Parathyroid adenoma (tissue), 2 donors: ENCODE results near the gene PRKCQ.

Experiments
- H2AFZ ChIP-seq: fragments of 300-600 bp; sonication (generic); one replicate; pipeline ENCODE4 v1.7.0; 2017; ENCODE audit warnings: antibody characterized with exemption, mild to moderate bottlenecking
- H3K27ac ChIP-seq: fragments of 300-600 bp; sonication (generic); one replicate; pipeline ENCODE4 v1.7.0; 2017
- H3K27me3 ChIP-seq: fragments of 300-600 bp; sonication (generic); one replicate; pipeline ENCODE4 v1.7.0; 2017; ENCODE audit warnings: low read length; ENCODE audit not compliant: control insufficient read depth, insufficient read depth
- H3K36me3 ChIP-seq: fragments of 300-600 bp; sonication (generic); one replicate; pipeline ENCODE4 v1.7.0; 2017; ENCODE audit warnings: low read length; ENCODE audit not compliant: control insufficient read depth, insufficient read depth
- H3K4me1 ChIP-seq: fragments of 300-600 bp; sonication (generic); one replicate; pipeline ENCODE4 v1.7.0; 2017; ENCODE audit warnings: control low read depth
- H3K4me2 ChIP-seq: fragments of 300-600 bp; sonication (generic); one replicate; pipeline ENCODE4 v1.7.0; 2017; ENCODE audit warnings: low read length
- H3K4me3 ChIP-seq: fragments of 300-600 bp; sonication (generic); one replicate; pipeline ENCODE4 v1.7.0; 2017; ENCODE audit warnings: low read depth, low read length
- H3K79me2 ChIP-seq: fragments of 300-600 bp; sonication (generic); one replicate; pipeline ENCODE4 v1.7.0; 2017; ENCODE audit warnings: control low read depth
- H3K9ac ChIP-seq: fragments of 300-600 bp; sonication (generic); one replicate; pipeline ENCODE4 v1.7.0; 2017; ENCODE audit warnings: mild to moderate bottlenecking
- H3K9me3 ChIP-seq: fragments of 300-600 bp; sonication (generic); one replicate; pipeline ENCODE4 v1.7.0; 2017; ENCODE audit warnings: low read length; ENCODE audit not compliant: control insufficient read depth
- TF ChIP-seq, protein P1 (sequence below): fragments of 300-600 bp; sonication (generic); IDR thresholded peaks from one replicate; pipeline ENCODE4 v1.7.0; 2017; ENCODE audit warnings: antibody characterized with exemption, mild to moderate bottlenecking
- donor health status: primary hyperparathyroidism.

PRKCQ gene

DNA sequence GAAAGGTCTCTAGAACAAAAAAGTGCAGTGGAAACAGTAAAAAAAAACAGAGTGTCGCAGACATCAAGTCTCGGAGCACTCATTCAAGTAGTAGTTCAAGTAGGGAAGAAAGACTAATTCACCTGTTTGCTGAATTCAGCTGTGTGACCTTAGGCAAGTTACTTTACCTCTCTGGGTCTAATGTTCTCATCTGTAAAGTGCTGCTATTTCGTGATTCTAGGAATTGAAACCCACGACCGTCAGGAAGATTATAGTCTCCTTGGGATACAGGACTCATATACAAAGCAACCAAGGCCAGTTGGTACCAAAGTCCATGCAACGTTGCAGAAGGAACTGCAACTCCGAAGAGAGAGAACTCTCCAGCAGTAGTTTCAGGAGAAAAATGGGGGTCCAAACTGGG is 26.1 kb downstream of the PRKCQ start:
- no peaks in the 10 kb centered on the region for H3K36me3 ChIP-seq
- no peak overlapping the region for H3K4me3 ChIP-seq
- no peaks in the 10 kb centered on the region for H3K27me3 ChIP-seq
- no peak overlapping the region for H3K4me2 ChIP-seq
- H3K9me3 ChIP-seq: no peaks in the 10 kb centered on the region
- H3K27ac ChIP-seq: no peak overlapping the region
- TF ChIP-seq, protein P1, sequence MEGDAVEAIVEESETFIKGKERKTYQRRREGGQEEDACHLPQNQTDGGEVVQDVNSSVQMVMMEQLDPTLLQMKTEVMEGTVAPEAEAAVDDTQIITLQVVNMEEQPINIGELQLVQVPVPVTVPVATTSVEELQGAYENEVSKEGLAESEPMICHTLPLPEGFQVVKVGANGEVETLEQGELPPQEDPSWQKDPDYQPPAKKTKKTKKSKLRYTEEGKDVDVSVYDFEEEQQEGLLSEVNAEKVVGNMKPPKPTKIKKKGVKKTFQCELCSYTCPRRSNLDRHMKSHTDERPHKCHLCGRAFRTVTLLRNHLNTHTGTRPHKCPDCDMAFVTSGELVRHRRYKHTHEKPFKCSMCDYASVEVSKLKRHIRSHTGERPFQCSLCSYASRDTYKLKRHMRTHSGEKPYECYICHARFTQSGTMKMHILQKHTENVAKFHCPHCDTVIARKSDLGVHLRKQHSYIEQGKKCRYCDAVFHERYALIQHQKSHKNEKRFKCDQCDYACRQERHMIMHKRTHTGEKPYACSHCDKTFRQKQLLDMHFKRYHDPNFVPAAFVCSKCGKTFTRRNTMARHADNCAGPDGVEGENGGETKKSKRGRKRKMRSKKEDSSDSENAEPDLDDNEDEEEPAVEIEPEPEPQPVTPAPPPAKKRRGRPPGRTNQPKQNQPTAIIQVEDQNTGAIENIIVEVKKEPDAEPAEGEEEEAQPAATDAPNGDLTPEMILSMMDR: no peak
- H3K4me1 ChIP-seq: no peaks in the 10 kb centered on the region
- H2AFZ ChIP-seq: no peak overlapping the region
- H3K79me2 ChIP-seq: no peaks in the 10 kb centered on the region
- no peak overlapping the region for H3K9ac ChIP-seq

DNA sequence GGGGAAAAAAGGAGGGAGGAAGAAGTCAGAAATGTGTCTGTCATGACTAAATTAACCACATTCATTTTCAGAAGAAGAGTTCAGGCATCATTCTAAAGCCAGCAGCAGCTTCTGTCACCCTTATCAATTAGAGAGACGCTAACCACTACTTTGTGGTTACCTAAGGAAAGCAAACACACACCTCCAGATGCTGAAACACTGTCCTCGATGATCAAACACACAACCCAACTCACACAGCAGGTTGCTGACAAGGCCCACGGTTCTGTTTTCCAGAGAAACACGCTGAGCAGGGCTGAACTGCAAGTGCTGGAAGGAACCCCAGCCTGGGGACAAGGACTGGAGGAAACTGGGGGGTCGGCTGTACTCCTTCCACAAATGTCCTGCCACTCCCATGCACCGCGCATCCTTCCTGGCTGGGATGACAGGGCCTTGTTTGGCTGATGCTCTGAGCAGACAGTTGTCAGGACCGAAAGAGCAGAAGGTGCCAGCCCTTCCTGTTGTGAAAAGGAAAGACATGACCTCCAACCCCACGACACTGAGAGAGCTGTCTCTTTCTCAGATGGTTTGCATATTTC is 36.6 kb downstream of the PRKCQ start:
- TF ChIP-seq, protein P1: no peak
- no peak overlapping the region for H2AFZ ChIP-seq
- H3K27me3 ChIP-seq: no peaks in the 10 kb centered on the region
- H3K4me3 ChIP-seq: no peak overlapping the region
- H3K36me3 ChIP-seq: no peaks in the 10 kb centered on the region
- no peaks in the 10 kb centered on the region for H3K9me3 ChIP-seq
- H3K79me2 ChIP-seq: no peaks in the 10 kb centered on the region
- no peak overlapping the region for H3K4me2 ChIP-seq
- no peak overlapping the region for H3K27ac ChIP-seq
- no peak overlapping the region for H3K9ac ChIP-seq
- no peaks in the 10 kb centered on the region for H3K4me1 ChIP-seq

DNA sequence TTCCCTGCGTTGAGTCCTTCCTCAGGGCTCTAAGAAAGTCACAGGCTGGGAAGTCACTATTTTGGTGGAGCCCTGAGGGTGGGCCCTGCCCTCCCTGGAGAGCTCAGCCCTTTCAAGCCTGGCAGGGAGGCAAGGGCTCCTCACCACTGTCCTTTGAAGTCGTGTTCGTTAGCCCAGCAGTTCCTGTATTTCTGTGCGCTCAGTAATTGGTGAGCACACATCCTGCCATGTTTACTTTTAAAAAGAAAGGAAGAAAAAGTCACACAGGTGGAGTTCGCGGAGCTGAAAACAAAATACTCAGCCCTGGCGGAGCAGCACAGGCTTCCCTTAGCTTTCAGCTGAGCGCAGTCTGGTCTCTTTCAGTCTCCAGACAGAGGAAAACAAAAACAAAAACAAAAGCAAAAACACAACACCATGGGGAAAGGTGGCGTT is 37.1 kb downstream of the PRKCQ start:
- H3K27me3 ChIP-seq: no peaks in the 10 kb centered on the region
- H2AFZ ChIP-seq: no peak overlapping the region
- H3K27ac ChIP-seq: no peak overlapping the region
- no peak overlapping the region for H3K9ac ChIP-seq
- H3K79me2 ChIP-seq: no peaks in the 10 kb centered on the region
- no peaks in the 10 kb centered on the region for H3K4me1 ChIP-seq
- no peak overlapping the region for H3K4me3 ChIP-seq
- H3K4me2 ChIP-seq: no peak overlapping the region
- H3K9me3 ChIP-seq: no peaks in the 10 kb centered on the region
- TF ChIP-seq, protein P1: no peak
- H3K36me3 ChIP-seq: no peaks in the 10 kb centered on the region

DNA sequence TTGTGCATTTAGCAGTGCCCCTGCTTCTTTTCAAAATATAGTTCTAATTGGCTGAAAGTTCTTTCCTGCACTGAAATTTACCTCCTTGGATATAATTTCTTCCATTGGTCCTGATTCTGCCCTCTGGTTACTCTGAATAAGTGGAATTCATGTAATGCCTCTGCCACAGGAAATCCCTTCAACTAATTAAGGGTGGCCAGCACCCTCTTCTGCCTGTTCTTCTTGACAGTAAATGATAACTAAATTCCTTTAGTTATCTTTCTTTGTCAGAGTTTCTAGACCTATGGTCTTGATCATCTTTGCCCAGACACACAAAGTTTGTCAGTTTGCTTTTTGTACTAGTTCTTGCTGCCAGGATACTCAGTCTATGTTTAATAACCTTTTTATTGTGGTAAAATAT is 40.2 kb downstream of the PRKCQ start:
- Histone ChIP-seq H3K9me3 (no peaks in the 10 kb centered on the region), H3K9ac (no peak overlapping the region), H3K4me2 (no peak overlapping the region), H3K4me1 (no peaks in the 10 kb centered on the region), H3K79me2 (no peaks in the 10 kb centered on the region), H3K4me3 (no peak overlapping the region), H3K27ac (no peak overlapping the region), H3K27me3 (no peaks in the 10 kb centered on the region), H2AFZ (no peak overlapping the region), H3K36me3 (no peaks in the 10 kb centered on the region)
- TF ChIP-seq, protein P1: no peak

DNA sequence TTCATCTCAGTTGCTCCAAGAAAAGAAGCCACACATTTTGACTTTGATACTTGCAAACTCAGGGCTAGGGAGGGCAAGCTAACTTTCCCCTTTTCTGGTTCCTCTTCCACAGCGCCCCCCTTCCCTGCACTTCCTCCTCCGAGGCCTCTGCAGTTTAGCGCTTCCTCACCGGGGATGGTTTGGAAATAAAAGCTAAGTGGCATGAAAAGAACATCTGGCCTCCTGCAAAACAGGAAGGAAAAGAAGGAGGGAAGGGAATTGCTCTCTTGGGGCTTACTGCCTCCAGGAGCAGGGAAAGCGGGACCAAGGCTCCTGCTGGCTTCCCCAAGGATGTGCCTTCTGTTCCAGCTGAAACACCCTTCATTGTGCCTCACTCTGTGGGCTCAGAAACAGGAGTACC is 42.3 kb downstream of the PRKCQ start:
- H2AFZ ChIP-seq: no peak overlapping the region
- H3K4me2 ChIP-seq: no peak overlapping the region
- no peaks in the 10 kb centered on the region for H3K27me3 ChIP-seq
- TF ChIP-seq, protein P1: no peak
- H3K27ac ChIP-seq: no peak overlapping the region
- no peaks in the 10 kb centered on the region for H3K79me2 ChIP-seq
- H3K9ac ChIP-seq: no peak overlapping the region
- H3K36me3 ChIP-seq: no peaks in the 10 kb centered on the region
- no peak overlapping the region for H3K4me3 ChIP-seq
- H3K9me3 ChIP-seq: no peaks in the 10 kb centered on the region
- no peaks in the 10 kb centered on the region for H3K4me1 ChIP-seq
